GM12878 (cell line): Measurements from ENCODE around the gene GTSF1L. TPM values are rescaled to one million over a fixed set of nuclear protein-coding genes. Genes with fewer than 3 reads are reported as not detected.

ENCODE experiments used
- BRCA1 ChIP-seq: IDR thresholded peaks from 2 replicates; pipeline ENCODE4 v1.6.1; 2011; ENCODE audit warnings: low read depth, low read length, improper control_type of control experiment
- CBX3 ChIP-seq: fragments of 200-600 bp; sonication (generic); IDR thresholded peaks from 2 replicates; pipeline ENCODE4 v1.6.1; 2016; ENCODE audit warnings: low read depth, borderline replicate concordance
- CHD1 ChIP-seq: IDR thresholded peaks from 2 replicates; pipeline ENCODE4 v1.6.1; 2012; ENCODE audit warnings: low read depth, low read length, improper control_type of control experiment
- E4F1 ChIP-seq: fragments of 450-650 bp; IDR thresholded peaks from 2 replicates; pipeline ENCODE4 v1.6.1; 2018; ENCODE audit warnings: borderline replicate concordance, mild to moderate bottlenecking; ENCODE audit not compliant: partially characterized antibody
- MLLT1 ChIP-seq: fragments of 450-650 bp; IDR thresholded peaks from 2 replicates; pipeline ENCODE4 v1.6.1; 2016; ENCODE audit warnings: mild to moderate bottlenecking
- PAX5 ChIP-seq: IDR thresholded peaks from 2 replicates; pipeline ENCODE4 v1.6.1; 2011; ENCODE audit warnings: low read depth, low read length, borderline replicate concordance
- POLR2A ChIP-seq: IDR thresholded peaks from 2 replicates; pipeline ENCODE4 v1.6.1; 2011; ENCODE audit warnings: low read depth, mild to moderate bottlenecking, low read length
- SMAD1 ChIP-seq: fragments of 450-650 bp; IDR thresholded peaks from 2 replicates; pipeline ENCODE4 v1.6.1; 2018; ENCODE audit warnings: mild to moderate bottlenecking, low read depth; ENCODE audit not compliant: partially characterized antibody
- TARDBP ChIP-seq: IDR thresholded peaks from 2 replicates; pipeline ENCODE4 v1.6.1; 2016; ENCODE audit warnings: borderline replicate concordance
- TCF12 ChIP-seq: IDR thresholded peaks from 2 replicates; pipeline ENCODE4 v1.6.1; 2011; ENCODE audit warnings: low read depth, mild to moderate bottlenecking, low read length
- YY1 ChIP-seq: IDR thresholded peaks from 2 replicates; pipeline ENCODE4 v1.6.1; 2011; ENCODE audit warnings: low read depth, mild to moderate bottlenecking, low read length
- polyA plus RNA-seq, 11 experiments: library from polyadenylated mRNA; depleted of rRNA in 4 of 11; unstranded in 6 of 11; stranded (reverse) in 5 of 11; fragments of >200 nt; fragmentation: Nextera tagmentation in 4 of 11; fragmentation: Illumina TruSeq in 1 of 11; extraction: Ambion mirVana in 4 of 11; extraction: Trizol in 1 of 11; gene quantifications; 1 replicate in 1 of 11; 2 replicates in 10 of 11; pipeline versions ENCODE4 v1.2.1 to v1.2.3, GENCODE V29; 2011 to 2016; ENCODE audit warnings: inconsistent platforms in 2 of 11, missing spikeins in 2 of 11, low read depth in 1 of 11
- total RNA-seq, 4 experiments: library from RNA; depleted of rRNA in 3 of 4; stranded (reverse); fragments of >200 nt in 3 of 4; fragmentation: Illumina TruSeq in 1 of 4; extraction: Trizol in 1 of 4; gene quantifications; 2 replicates each; pipeline versions ENCODE4 v1.2.1 to v1.2.3, GENCODE V29; 2013 to 2021
- TF ChIP-seq, protein P1 (sequence below): fragments of 150-350 bp; IDR thresholded peaks from 2 replicates; pipeline ENCODE4 v1.6.1; 2016; ENCODE audit warnings: low read depth, low read length
- TF ChIP-seq, protein P2 (sequence below): fragments of 450-650 bp; IDR thresholded peaks from 2 replicates; pipeline ENCODE4 v1.6.1; 2017; ENCODE audit warnings: borderline replicate concordance
- TF ChIP-seq, protein P3 (sequence below), 3 experiments: IDR thresholded peaks in 2 of 3; conservative IDR thresholded peaks in 1 of 3; 2 replicates each; pipeline ENCODE4 v1.5.1; 2011; ENCODE audit warnings: low read depth in 3 of 3, low read length in 3 of 3, mild to moderate bottlenecking in 3 of 3, control low read depth in 2 of 3, moderate library complexity in 2 of 3, inconsistent platforms in 1 of 3, mixed read lengths in 1 of 3; ENCODE audit not compliant: control insufficient read depth in 2 of 3, insufficient read depth in 1 of 3; ENCODE audit errors: extremely low read depth in 1 of 3
- TF ChIP-seq, protein P4 (sequence below): fragments of 450-650 bp; formaldehyde crosslinking; IDR thresholded peaks from 2 replicates; pipeline ENCODE4 v1.5.0; 2022; ENCODE audit warnings: mild to moderate bottlenecking, missing genetic modification characterization

GTSF1L gene
- total and polyA plus RNA-seq, 10 of the 15 experiments (the other 5 are each of a cell fraction or from before 2014, with no cell fraction given) = 0.56 to 2.4 (median 1.3) TPM

GRCh38 chr20:43749734-43750294 lies 23.0 kb upstream of the GTSF1L start (continued):
- TF ChIP-seq, protein P1, sequence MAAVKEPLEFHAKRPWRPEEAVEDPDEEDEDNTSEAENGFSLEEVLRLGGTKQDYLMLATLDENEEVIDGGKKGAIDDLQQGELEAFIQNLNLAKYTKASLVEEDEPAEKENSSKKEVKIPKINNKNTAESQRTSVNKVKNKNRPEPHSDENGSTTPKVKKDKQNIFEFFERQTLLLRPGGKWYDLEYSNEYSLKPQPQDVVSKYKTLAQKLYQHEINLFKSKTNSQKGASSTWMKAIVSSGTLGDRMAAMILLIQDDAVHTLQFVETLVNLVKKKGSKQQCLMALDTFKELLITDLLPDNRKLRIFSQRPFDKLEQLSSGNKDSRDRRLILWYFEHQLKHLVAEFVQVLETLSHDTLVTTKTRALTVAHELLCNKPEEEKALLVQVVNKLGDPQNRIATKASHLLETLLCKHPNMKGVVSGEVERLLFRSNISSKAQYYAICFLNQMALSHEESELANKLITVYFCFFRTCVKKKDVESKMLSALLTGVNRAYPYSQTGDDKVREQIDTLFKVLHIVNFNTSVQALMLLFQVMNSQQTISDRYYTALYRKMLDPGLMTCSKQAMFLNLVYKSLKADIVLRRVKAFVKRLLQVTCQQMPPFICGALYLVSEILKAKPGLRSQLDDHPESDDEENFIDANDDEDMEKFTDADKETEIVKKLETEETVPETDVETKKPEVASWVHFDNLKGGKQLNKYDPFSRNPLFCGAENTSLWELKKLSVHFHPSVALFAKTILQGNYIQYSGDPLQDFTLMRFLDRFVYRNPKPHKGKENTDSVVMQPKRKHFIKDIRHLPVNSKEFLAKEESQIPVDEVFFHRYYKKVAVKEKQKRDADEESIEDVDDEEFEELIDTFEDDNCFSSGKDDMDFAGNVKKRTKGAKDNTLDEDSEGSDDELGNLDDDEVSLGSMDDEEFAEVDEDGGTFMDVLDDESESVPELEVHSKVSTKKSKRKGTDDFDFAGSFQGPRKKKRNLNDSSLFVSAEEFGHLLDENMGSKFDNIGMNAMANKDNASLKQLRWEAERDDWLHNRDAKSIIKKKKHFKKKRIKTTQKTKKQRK = no peak
- TF ChIP-seq, protein P2, sequence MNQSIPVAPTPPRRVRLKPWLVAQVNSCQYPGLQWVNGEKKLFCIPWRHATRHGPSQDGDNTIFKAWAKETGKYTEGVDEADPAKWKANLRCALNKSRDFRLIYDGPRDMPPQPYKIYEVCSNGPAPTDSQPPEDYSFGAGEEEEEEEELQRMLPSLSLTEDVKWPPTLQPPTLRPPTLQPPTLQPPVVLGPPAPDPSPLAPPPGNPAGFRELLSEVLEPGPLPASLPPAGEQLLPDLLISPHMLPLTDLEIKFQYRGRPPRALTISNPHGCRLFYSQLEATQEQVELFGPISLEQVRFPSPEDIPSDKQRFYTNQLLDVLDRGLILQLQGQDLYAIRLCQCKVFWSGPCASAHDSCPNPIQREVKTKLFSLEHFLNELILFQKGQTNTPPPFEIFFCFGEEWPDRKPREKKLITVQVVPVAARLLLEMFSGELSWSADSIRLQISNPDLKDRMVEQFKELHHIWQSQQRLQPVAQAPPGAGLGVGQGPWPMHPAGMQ = no peak
- TF ChIP-seq CHD1 (no peak), E4F1 (no peak), TCF12 (peak; percentile 66; the same call in 1 of the 2 replicates), MLLT1 (peak; percentile 45), POLR2A (no peak), BRCA1 (no peak), PAX5 (peak; percentile 33; the same call in 1 of the 2 replicates), SMAD1 (no peak), TARDBP (0 out of 2 replicates have a peak, but pooled peaks have one; percentile 48), CBX3 (no peak), YY1 (peak; percentile 86)
- TF ChIP-seq, protein P3, sequence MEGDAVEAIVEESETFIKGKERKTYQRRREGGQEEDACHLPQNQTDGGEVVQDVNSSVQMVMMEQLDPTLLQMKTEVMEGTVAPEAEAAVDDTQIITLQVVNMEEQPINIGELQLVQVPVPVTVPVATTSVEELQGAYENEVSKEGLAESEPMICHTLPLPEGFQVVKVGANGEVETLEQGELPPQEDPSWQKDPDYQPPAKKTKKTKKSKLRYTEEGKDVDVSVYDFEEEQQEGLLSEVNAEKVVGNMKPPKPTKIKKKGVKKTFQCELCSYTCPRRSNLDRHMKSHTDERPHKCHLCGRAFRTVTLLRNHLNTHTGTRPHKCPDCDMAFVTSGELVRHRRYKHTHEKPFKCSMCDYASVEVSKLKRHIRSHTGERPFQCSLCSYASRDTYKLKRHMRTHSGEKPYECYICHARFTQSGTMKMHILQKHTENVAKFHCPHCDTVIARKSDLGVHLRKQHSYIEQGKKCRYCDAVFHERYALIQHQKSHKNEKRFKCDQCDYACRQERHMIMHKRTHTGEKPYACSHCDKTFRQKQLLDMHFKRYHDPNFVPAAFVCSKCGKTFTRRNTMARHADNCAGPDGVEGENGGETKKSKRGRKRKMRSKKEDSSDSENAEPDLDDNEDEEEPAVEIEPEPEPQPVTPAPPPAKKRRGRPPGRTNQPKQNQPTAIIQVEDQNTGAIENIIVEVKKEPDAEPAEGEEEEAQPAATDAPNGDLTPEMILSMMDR (IDR thresholded peaks at IDR 0.05 in 2 of 3, conservative IDR thresholded peaks at IDR 0.05 in 1 of 3; ENCODE audit: control insufficient read depth in 2 of 3, extremely low read depth in 1 of 3, insufficient read depth in 1 of 3, low read depth in 3 of 3, low read length in 3 of 3) = peak; percentile 96 to 99 (median 98); a peak in 5 of 6 replicates
- TF ChIP-seq, protein P4, sequence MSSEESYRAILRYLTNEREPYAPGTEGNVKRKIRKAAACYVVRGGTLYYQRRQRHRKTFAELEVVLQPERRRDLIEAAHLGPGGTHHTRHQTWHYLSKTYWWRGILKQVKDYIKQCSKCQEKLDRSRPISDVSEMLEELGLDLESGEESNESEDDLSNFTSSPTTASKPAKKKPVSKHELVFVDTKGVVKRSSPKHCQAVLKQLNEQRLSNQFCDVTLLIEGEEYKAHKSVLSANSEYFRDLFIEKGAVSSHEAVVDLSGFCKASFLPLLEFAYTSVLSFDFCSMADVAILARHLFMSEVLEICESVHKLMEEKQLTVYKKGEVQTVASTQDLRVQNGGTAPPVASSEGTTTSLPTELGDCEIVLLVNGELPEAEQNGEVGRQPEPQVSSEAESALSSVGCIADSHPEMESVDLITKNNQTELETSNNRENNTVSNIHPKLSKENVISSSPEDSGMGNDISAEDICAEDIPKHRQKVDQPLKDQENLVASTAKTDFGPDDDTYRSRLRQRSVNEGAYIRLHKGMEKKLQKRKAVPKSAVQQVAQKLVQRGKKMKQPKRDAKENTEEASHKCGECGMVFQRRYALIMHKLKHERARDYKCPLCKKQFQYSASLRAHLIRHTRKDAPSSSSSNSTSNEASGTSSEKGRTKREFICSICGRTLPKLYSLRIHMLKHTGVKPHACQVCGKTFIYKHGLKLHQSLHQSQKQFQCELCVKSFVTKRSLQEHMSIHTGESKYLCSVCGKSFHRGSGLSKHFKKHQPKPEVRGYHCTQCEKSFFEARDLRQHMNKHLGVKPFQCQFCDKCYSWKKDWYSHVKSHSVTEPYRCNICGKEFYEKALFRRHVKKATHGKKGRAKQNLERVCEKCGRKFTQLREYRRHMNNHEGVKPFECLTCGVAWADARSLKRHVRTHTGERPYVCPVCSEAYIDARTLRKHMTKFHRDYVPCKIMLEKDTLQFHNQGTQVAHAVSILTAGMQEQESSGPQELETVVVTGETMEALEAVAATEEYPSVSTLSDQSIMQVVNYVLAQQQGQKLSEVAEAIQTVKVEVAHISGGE (CRISPR knock-in tag) = no peak
